DMS153 treated with DMSO at 0.1 percent for 48 hours (cell line): ENCODE measurements around the gene PRDM12.
"Not testable (repeated sequence)": the region's sequence is repeated elsewhere in the genome, so short reads cannot be mapped to it uniquely, and the experiment has no call there.

Source experiments
- DNase-seq: peaks from one replicate; lab custom pipeline; 2025; ENCODE audit not compliant: unreplicated experiment; lab: John Stamatoyannopoulos, UW

PRDM12 gene

GRCh38 chr9:130663258-130663976 lies 977 bp upstream of the PRDM12 start:
- DNase-seq: no peak

GRCh38 chr9:130663977-130664250 lies 480 bp upstream of the PRDM12 start:
- DNase-seq: no peak

GRCh38 chr9:130665029-130665430 lies 636 bp downstream of the PRDM12 start:
- no peak for DNase-seq

DNA sequence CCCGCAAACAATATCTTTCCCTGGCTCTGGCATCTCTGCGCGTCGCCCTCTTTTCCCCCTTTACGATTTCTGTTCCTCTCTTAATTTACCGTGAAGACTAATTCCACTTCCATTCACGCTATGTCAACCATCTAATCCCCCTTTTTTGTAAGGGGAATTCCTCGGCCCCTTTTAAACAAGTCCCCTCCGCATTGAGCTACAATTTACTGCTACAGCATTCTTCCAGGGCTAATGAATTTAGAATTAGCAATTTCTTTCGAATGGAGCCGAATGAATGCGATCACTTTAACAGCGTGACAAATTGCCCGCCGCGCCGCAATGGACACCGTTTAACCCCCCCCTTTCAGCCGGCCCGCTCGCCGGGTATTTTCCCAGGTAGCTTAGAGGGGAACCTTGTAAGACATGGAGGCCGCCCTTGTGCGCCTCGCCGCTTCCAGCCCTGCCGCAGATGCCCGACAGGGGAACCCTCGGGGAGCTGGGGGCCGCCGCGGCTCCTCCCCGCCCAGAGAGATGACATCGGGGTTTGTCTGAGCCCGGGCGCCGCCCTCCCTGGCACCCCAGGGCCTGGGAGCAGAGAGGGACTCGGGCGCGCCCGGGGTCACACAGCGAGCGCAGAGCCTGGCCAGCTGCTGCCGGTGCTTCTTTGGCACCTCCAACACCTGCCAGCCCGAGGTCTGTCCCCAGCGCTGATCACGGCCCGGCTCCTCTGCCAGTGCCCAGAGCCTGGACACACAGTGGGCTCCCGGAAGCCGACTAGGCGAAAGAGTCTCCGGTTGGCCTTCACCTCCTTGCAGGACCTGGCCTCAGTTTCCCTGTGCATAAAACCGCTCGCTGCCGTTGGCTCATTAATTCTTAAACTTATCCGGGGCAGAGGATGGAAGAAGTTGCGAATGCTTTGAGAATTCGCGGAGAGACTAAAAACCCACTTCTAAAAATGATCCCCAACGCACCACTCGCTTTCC lies 1.3 kb downstream of the PRDM12 start:
- no peak for DNase-seq

DNA sequence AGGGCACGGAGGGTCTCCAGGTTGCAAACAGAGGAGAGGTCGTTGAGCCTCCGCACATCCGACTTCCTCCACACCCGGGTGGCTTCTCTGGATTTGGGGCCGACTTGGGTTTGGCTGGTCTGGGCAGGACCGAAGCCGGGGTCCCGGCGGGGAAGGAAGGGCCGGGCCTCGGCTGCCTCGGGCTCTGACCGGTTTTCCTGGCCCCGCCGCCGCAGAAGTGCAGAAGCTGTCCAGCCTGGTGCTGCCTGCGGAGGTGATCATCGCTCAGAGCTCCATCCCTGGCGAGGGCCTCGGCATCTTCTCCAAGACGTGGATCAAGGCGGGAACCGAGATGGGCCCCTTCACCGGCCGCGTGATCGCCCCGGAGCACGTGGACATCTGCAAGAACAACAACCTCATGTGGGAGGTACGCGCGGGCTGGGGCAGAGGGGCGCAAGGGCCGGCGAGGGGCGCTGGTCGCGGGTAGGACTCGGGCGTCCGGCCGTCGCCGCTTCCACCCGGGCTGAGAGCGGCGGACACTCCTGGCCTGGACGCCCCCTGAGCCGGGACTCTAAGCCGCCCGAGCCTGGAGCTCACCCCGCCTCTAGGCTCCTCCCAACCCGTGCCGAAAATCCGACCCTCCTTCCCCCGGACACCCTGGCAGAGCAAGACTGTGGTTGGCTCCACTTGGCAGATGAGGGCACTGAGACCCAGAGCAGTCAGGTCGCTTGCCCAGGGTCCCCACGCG lies 2.2 kb downstream of the PRDM12 start:
- no peak for DNase-seq

DNA sequence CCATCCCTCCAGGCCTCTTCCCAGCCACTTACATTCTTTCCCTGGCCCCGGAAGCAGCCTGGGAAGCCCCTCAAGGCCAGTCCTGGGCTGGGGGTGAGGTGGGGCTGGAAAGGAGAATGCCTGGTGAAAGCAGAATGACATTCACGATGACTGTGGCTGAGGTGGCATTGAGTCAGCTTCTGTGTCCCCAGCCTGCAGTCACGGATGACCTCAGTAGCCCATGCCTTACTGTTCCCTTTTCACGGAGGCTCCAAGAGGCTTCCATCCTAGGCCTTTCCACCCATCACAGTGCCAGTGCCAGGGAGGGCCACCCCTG lies 2.7 kb downstream of the PRDM12 start:
- no peak for DNase-seq

DNA sequence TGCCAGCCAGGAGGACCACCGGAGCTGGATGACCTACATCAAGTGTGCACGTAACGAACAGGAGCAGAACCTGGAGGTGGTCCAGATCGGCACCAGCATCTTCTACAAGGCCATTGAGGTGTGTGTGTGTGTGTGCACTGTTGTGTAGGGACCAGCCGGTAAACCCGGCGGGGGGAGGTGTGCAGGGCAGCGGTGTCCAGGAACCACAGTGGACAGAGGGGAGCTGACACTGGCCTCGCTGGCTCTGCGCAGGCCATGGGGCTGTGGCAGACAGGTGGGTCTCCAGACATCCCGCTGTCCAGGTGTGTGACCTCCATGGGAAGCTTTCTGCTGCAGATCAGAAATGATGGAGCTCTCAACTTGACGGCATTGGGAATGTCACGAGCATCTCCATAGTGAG lies 3.8 kb downstream of the PRDM12 start:
- no peak for DNase-seq

DNA sequence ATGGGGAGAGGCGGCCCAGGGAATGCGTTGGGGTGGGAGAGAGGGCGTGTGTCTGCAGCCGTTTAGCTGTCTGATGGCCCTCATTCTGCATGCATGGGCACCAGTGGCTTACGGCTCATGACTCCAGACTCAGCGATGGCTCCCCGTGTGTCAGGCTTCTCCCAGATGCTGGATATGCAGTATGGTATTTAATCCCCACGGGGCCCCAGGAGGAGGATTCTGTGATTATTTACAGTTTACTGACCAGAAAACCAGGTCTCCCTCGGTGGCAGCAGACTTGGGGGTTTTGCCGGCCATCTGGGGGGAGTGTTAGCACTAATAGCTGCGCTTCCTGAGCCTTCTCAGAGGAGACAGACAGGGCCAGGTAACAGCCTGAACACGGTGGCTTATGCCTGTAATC lies 4.3 kb downstream of the PRDM12 start:
- DNase-seq: no peak

- DNase-seq: no peak
Observed at GRCh38 chr9:130669965-130670364, 5.6 kb downstream of the PRDM12 start.

DNA sequence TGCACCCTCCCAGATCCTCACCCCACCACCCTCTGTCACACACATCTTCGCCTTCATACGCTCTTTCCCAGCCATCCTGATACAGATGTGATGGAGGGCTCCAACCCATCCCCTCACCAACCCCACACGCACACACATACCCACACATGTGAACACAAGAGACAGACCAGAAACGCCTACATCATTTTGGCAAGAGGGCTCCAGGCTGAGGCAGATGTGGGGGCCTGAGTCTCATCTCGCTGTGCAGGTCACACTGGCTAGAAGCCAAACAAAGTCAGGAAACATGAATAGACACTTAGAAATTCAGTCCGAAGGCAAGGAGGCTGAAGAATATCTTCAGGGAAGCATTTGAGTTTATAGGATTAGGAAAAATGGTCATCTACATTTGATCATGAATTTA lies 6.2 kb downstream of the PRDM12 start:
- DNase-seq: no peak

DNA sequence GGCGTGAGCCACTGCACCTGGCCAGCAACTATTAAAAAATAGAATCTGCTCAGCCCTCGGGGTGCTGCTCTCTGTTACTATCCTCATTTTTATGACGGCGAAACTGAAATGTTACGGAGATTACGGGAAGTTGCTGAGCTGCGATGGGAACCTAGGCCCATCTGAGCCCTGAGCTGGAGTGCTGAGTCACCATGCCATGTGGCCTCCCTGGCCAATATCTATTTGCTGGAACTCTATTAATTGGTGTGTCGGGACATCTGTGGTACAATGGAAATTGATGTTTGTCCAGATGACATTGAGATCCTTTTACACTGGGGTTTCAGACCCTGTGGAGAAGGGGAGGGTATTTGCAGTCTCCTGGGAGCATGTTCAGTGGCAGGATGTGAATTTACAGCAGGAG lies 8.1 kb downstream of the PRDM12 start:
- DNase-seq: no peak

DNA sequence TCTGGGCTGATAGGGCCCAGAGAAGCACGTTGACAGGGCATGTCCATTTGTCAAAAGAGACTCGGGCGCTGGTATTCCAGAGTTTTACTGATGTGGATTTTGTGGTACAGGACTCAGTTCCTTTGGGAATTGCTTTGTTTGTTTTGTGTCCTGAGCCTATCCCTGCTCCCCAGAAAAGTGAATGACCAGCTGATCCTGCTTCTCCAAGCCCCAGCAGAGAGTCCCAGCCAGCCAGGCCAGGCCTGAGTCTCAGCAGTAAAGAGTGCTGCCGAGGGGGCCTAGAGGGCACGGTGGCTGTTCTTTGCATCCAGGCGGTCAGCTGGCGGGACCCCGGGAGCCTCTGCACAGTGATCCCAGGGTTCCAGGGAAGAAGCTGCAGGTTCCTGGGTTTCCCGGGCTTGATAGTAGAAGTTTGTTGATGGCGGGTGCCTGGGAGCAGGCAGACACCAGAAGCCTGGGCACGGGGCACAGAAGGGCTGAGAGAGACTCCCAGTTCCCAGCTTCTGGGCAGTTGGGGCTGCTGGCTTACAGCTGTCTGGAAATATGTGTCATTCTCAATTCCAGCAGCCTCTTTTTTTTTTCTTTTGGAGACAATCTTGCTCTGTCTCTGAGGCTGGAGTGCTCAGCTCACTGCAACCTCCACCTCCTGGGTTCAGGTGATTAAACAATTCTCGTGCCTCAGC lies 8.7 kb downstream of the PRDM12 start:
- no peak for DNase-seq

- no peak for DNase-seq
Observed at GRCh38 chr9:130675396-130675795, 11.0 kb downstream of the PRDM12 start.

DNA sequence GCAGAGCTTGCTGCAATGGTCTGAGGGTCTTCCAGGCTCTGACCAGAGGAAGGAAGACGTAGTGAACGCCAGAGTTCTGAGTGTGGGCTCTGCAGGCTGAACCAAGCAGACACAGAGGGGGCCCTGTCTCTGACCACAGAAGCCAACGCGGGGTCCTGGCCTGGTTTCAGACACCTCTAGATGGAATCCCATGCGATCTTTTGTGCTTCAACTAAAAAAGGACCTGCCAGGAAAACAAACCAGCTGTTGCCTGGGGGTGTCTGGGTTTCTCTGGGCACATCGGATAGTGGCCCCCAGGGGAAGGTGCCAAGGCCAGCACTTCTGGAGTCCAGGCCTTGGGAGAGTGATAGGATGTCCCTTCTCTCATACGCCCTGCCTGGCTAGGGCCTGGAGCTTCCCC lies 12.9 kb downstream of the PRDM12 start:
- no peak for DNase-seq

DNA sequence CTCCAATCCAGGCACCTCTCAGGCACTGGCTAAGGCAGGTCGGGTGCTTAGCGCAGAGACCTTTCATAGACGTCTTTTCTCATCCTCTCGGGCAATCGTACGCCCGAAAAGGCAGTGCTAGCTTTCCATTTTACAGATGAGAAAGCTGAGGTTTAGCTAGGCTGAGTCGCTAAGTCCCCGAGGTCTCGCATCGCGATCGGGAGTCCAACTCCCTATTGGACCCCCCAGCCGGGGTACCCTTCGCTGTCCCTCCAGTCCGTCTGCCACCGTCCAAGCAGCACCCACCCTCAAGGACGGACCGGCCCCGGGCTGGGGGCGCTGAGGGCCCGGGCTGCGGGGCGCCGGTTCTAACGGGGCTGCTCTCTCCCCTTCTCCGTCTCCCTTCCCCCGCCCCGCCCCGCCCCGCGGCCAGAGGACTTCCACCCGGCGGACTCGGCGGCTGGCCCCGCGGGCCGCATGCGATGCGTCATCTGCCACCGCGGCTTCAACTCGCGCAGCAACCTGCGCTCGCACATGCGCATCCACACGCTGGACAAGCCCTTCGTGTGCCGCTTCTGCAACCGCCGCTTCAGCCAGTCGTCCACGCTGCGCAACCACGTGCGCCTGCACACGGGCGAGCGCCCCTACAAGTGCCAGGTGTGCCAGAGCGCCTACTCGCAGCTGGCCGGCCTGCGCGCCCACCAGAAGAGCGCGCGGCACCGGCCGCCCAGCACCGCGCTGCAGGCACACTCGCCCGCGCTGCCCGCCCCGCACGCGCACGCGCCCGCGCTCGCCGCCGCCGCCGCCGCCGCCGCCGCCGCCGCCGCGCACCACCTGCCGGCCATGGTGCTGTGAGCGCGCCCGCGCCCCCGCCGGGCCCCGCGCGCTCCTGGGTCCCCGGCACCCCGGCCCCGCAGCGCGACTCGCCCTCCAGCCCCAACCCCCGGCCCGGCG lies 16.7 kb downstream of the PRDM12 start:
- DNase-seq: no peak

DNA sequence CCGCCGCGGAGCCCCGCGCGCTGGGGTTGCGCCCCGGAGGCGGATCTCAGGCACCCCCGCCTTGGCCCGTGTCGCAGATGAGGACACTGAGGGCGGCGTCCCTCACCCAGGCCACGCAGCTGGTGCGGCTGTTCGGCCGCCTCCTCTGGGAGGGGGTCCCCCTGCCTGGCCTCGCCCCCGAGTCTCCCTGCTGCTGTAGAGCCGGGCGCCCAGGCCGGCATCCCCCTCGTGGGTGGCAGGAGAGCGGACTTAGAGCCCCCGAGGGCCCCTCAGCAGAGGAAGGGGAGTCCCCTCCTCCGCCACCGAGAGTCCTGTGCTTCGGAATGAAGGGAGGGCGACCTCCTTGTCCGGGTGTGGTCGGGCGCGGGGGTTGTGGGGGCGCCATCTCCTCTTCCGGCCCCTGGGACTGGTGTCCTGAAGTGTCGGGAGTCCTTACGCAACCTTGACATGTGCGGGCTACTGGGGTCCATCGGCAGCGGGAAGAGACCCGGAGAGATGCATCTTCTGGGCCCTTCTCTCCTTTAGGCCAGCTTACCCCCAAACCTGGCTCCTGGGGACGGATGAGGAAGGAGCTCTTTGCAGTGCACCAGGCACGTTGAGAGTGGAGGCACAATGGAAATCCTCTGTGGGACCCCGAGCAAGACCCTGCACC lies 17.5 kb downstream of the PRDM12 start:
- DNase-seq: no peak

GRCh38 chr9:130682421-130683121 lies 18.2 kb downstream of the PRDM12 start:
- DNase-seq: peak; percentile 71

GRCh38 chr9:130685104-130685503 lies 20.7 kb downstream of the PRDM12 start:
- no peak for DNase-seq

- DNase-seq: not testable (repeated sequence)
Observed at GRCh38 chr9:130685945-130686344, 21.6 kb downstream of the PRDM12 start.
